ENCODE results near the gene KNTC1.
"Not testable (repeated sequence)": the region's sequence is repeated elsewhere in the genome, so short reads cannot be mapped to it uniquely, and the experiment has no call there.

Gene KNTC1

DNA sequence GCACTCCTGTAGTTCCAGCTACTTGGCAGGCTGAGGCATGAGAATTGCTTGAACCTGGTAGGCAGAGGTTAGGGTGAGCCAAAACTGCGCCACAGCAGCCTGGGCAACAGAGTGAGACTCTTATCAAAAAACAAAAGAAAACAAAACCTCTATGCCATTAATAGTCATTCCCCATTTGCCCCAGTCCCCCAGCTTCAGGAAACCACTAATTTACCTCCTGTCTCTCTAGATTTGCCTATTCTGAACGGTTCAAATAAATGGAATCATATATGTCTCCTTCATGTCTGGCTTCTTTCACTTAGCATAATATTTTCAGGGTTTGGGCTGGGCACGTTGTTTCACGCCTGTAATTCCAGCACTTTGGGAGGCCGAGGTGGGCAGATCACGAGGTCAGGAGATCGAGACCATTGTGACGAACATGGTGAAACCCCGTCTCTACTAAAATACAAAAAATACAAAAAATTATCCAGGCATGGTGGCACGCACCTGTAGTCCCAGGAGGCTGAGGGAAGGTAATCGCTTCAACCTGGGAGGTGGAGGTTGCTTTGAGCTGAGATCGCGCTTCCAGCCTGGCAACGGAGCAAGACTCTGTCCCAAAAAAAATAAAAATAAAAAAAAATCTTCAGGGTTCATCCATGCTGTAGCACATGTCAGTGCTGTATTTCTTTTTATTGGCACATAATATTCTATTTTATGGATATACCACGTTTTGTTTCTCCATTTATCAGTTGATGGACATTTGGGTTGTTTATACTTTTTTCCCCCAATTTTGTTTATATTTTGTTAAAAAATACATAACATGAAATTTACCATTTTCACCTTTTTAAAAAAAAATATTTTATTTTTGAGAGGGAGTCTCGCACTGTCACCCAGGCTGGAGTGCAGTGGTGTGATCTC lies 31.9 kb downstream of the KNTC1 start:
- H3K9ac ChIP-seq (ENCODE audit: low read length): no peak overlapping the region
- H4K20me1 ChIP-seq (ENCODE audit: insufficient read depth, low read length): no peaks in the 10 kb centered on the region
- H3F3A ChIP-seq (ENCODE audit: insufficient read depth, low read length): no peaks in the 10 kb centered on the region
- TF ChIP-seq, protein P1, sequence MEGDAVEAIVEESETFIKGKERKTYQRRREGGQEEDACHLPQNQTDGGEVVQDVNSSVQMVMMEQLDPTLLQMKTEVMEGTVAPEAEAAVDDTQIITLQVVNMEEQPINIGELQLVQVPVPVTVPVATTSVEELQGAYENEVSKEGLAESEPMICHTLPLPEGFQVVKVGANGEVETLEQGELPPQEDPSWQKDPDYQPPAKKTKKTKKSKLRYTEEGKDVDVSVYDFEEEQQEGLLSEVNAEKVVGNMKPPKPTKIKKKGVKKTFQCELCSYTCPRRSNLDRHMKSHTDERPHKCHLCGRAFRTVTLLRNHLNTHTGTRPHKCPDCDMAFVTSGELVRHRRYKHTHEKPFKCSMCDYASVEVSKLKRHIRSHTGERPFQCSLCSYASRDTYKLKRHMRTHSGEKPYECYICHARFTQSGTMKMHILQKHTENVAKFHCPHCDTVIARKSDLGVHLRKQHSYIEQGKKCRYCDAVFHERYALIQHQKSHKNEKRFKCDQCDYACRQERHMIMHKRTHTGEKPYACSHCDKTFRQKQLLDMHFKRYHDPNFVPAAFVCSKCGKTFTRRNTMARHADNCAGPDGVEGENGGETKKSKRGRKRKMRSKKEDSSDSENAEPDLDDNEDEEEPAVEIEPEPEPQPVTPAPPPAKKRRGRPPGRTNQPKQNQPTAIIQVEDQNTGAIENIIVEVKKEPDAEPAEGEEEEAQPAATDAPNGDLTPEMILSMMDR (IDR thresholded peaks at IDR 0.05; ENCODE audit: low read length): no peak
- TF ChIP-seq EZH2 (IDR thresholded peaks at IDR 0.05; ENCODE audit: borderline replicate concordance, low read length): no peak
- no peak overlapping the region for H2AFZ ChIP-seq (ENCODE audit: low read length)
- H3K9me3 ChIP-seq (ENCODE audit: low read length): no peaks in the 10 kb centered on the region
- H3K9me2 ChIP-seq (ENCODE audit: low read depth, low read length): no peaks in the 10 kb centered on the region
- H3K36me3 ChIP-seq (ENCODE audit: insufficient read depth, low read length): peaks cover 89% of the 10 kb centered on the region
- no peaks in the 10 kb centered on the region for H3K79me2 ChIP-seq (ENCODE audit: insufficient read depth, low read length)
- no peak overlapping the region for H3K4me3 ChIP-seq (ENCODE audit: low read depth, low read length, poor library complexity, severe bottlenecking)
- H3K4me1 ChIP-seq (ENCODE audit: insufficient read depth, low read length, severe bottlenecking): peaks cover 7% of the 10 kb centered on the region
- H3K27me3 ChIP-seq (ENCODE audit: insufficient read depth, low read length): no peaks in the 10 kb centered on the region
- no peak overlapping the region for H3K4me2 ChIP-seq (ENCODE audit: low read length)
- H3K27ac ChIP-seq (ENCODE audit: low read depth, low read length, poor library complexity, severe bottlenecking): peak overlapping the region; percentile 32

DNA sequence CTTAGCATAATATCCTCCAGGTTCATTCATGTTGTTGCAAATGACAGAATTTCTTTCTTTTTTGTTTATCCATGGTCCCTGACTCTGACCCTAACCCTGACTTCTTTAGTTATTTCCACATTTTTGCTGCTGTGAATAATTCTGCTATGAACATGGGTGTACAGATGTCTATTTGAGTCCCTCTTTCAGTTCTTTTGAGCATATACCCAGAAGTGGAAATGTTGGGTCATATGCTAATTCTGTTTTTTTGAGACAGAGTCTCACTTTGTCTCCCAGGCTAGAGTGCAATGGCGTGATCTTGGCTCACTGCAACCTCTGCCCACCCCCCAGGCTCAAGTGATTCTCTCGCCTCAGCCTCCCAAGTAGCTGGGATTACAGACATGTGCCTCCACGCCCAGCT lies 33.1 kb downstream of the KNTC1 start:
- Histone ChIP-seq H3K4me3 (ENCODE audit: low read depth, low read length, poor library complexity, severe bottlenecking) (no peak overlapping the region), H3K4me2 (ENCODE audit: low read length) (no peak overlapping the region), H3K36me3 (ENCODE audit: insufficient read depth, low read length) (peaks cover 88% of the 10 kb centered on the region), H2AFZ (ENCODE audit: low read length) (no peak overlapping the region), H3K9ac (ENCODE audit: low read length) (no peak overlapping the region), H3K27ac (ENCODE audit: low read depth, low read length, poor library complexity, severe bottlenecking) (peak overlapping the region; percentile 28), H3K79me2 (ENCODE audit: insufficient read depth, low read length) (no peaks in the 10 kb centered on the region), H4K20me1 (ENCODE audit: insufficient read depth, low read length) (no peaks in the 10 kb centered on the region), H3K9me3 (ENCODE audit: low read length) (no peaks in the 10 kb centered on the region), H3K27me3 (ENCODE audit: insufficient read depth, low read length) (no peaks in the 10 kb centered on the region), H3K9me2 (ENCODE audit: low read depth, low read length) (no peaks in the 10 kb centered on the region), H3K4me1 (ENCODE audit: insufficient read depth, low read length, severe bottlenecking) (peaks cover 7% of the 10 kb centered on the region), H3F3A (ENCODE audit: insufficient read depth, low read length) (no peaks in the 10 kb centered on the region)
- TF ChIP-seq, protein P1 (IDR thresholded peaks at IDR 0.05; ENCODE audit: low read length): no peak
- TF ChIP-seq EZH2 (IDR thresholded peaks at IDR 0.05; ENCODE audit: borderline replicate concordance, low read length): no peak

DNA sequence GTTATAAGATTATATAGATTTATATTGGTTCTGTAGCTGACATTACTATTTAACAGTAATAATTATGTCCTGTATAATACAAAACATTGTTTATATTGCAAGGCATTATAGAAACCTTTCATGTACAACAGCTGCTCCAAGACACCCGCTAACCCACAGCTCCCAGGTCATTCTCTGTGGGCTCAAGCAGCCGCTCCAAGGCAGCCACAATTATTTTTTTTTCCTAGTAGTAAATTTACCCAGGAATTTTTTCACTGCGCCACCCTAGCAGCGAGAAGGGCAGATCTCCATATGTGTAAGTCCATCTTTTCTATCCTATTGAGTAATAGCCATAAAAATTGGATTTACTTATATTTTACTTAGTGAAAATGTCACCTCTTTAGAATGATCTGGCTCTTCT lies 36.3 kb downstream of the KNTC1 start:
- no peak overlapping the region for H3K9ac ChIP-seq (ENCODE audit: low read length)
- no peaks in the 10 kb centered on the region for H3F3A ChIP-seq (ENCODE audit: insufficient read depth, low read length)
- H3K4me1 ChIP-seq (ENCODE audit: insufficient read depth, low read length, severe bottlenecking): peaks cover 7% of the 10 kb centered on the region
- H3K4me2 ChIP-seq (ENCODE audit: low read length): no peak overlapping the region
- TF ChIP-seq, protein P1 (IDR thresholded peaks at IDR 0.05; ENCODE audit: low read length): no peak
- TF ChIP-seq EZH2 (IDR thresholded peaks at IDR 0.05; ENCODE audit: borderline replicate concordance, low read length): no peak
- no peaks in the 10 kb centered on the region for H4K20me1 ChIP-seq (ENCODE audit: insufficient read depth, low read length)
- H3K36me3 ChIP-seq (ENCODE audit: insufficient read depth, low read length): peaks cover 76% of the 10 kb centered on the region
- H3K9me2 ChIP-seq (ENCODE audit: low read depth, low read length): no peaks in the 10 kb centered on the region
- H3K27ac ChIP-seq (ENCODE audit: low read depth, low read length, poor library complexity, severe bottlenecking): no peak overlapping the region
- H3K27me3 ChIP-seq (ENCODE audit: insufficient read depth, low read length): no peaks in the 10 kb centered on the region
- H3K79me2 ChIP-seq (ENCODE audit: insufficient read depth, low read length): no peaks in the 10 kb centered on the region
- no peak overlapping the region for H3K4me3 ChIP-seq (ENCODE audit: low read depth, low read length, poor library complexity, severe bottlenecking)
- H3K9me3 ChIP-seq (ENCODE audit: low read length): no peaks in the 10 kb centered on the region
- no peak overlapping the region for H2AFZ ChIP-seq (ENCODE audit: low read length)

DNA sequence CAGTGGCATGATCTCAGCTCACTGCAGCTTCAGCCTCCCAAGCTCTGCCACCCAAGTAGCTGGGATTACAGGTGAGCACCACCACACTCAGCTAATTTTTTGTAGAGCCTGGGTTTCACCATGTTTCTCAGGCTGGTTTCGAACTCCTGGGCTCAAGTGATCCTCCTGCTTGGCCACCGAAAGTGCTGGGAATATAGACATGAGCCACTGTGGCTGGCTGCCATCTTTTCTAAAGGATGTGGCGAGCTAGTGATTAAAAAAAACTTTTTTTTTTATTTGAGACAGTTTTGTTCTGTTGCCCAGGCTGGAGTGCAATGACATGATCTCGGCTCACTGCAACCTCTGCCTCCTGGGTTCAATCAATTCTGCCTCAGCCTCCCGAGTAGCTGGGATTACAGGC lies 39.8 kb downstream of the KNTC1 start:
- H3F3A ChIP-seq (ENCODE audit: insufficient read depth, low read length); H3K9me2 ChIP-seq (ENCODE audit: low read depth, low read length); H2AFZ ChIP-seq (ENCODE audit: low read length); H3K27ac ChIP-seq (ENCODE audit: low read depth, low read length, poor library complexity, severe bottlenecking); H3K9me3 ChIP-seq (ENCODE audit: low read length); H3K27me3 ChIP-seq (ENCODE audit: insufficient read depth, low read length); H3K4me2 ChIP-seq (ENCODE audit: low read length); H3K4me1 ChIP-seq (ENCODE audit: insufficient read depth, low read length, severe bottlenecking); H3K79me2 ChIP-seq (ENCODE audit: insufficient read depth, low read length); H3K9ac ChIP-seq (ENCODE audit: low read length); H4K20me1 ChIP-seq (ENCODE audit: insufficient read depth, low read length); H3K4me3 ChIP-seq (ENCODE audit: low read depth, low read length, poor library complexity, severe bottlenecking): not testable (repeated sequence)
- H3K36me3 ChIP-seq (ENCODE audit: insufficient read depth, low read length): peaks cover 79% of the 10 kb centered on the region

Data from OCI-LY1 (cell line).